Measurements from ENCODE around the gene TRMO.

The TRMO gene

DNA sequence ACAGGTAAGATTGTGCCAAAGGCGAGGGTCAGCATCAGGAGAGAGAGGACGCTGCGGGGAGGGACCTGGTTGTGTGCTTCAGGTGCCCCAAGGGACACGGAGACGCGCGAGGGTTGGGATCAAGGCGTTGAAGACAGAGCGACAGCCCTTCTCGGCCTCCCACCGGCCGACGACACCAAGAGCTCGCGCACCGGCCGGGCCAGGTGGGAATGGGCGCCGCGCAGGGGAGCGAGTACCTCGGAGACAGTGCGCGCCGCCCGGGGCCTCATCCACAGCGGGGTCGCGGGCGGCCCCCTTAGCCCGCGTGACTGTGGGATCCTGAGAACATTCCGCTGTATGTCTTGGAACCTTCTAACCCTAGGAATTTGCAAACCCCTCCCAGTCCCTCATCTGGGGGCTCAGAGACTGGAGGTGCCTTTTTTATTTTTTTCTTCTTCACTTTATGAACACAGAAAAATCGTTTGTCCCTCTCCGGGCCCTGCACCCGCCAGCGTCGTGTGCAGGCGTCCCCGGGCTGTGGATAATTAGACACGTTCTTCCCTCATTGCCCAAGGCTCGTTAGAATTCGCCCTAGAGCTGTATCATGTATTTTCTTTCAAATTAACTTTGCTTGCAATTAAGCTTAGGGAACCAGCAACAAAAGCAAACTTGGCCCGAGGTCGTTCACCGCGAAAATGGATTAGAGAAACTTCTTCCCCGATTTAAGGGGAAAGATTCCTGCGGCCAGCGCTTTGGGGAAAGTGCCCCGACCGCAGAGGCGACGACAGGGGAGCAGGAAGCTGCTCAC is 64.5 kb downstream of the TRMO start:
- DNase-seq = no peak

DNA sequence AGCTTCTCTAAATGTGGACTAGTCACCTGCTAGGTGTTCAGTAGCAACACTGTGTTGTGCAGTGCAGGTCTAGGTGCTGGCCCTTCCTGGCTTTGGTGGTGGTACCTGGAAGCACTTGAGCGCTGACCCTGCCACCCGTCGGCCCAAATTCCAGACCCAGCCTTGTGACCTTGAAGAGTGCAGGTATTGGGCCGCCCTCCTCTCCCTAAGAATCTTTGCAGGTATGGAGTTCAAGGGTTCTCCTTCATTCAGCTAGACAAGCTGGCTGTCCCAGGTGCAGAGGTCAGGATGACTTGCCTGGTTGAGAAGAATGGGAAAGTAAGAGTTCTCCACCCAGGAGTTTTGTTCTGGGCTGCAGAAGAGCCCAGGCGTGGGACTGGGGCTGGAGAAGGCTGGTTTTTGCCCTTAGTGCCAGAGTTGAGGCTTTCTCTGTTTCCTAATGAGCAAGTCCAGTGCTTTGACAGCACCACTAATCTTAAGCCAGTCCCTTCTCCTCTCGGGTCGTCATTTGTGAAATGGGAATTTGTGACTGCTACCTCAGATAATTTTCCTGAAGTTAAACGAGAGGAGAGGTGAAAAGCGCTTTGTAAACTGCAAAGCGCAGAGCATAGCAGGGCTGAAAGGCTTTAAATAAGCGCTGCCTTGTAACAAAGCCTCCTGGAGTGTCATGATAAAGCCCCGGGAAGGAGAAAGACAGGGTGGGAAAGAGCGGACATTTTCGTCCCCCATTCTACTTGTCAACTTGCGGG is 65.3 kb downstream of the TRMO start:
- no peak for DNase-seq

DNA sequence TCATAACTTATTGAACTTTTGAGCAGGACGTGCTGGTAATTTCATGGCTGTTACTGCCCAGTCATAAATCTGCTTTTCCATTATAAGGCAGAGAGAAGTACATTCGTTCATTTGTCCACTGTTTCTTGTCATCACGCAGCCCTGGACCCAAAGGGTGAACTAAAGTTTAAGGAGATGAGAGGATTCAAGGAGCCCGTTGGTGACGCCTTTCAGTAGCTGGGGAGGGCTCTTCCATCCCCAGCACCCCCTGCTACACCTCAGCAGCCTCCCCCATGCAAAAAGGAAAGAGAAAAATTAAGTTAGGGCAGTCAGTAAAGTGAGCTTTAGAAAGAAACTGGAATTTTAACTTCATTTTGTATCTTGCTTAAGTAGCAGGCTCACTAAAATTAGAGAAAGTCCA is 66.4 kb downstream of the TRMO start:
- no peak for DNase-seq

DNA sequence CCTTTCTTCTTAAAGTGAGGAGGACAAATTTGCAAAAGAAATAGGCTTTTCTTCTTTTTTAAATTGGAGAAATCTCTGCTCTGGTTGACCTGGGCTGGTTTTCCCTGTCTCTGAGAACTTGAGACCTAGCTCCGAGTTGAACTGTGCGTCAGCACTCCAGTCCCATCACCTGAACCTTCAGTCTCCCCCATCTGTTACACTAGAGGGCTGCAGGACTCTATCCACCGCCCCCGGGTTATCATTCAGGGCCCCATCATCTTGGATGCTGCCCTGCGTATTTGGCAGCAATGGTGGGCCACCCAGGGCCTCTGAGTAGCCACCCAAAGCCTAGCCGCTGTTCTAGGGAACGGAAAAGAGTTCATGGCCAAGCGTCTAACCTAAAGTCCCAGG is 66.8 kb downstream of the TRMO start:
- no peak for DNase-seq

DNA sequence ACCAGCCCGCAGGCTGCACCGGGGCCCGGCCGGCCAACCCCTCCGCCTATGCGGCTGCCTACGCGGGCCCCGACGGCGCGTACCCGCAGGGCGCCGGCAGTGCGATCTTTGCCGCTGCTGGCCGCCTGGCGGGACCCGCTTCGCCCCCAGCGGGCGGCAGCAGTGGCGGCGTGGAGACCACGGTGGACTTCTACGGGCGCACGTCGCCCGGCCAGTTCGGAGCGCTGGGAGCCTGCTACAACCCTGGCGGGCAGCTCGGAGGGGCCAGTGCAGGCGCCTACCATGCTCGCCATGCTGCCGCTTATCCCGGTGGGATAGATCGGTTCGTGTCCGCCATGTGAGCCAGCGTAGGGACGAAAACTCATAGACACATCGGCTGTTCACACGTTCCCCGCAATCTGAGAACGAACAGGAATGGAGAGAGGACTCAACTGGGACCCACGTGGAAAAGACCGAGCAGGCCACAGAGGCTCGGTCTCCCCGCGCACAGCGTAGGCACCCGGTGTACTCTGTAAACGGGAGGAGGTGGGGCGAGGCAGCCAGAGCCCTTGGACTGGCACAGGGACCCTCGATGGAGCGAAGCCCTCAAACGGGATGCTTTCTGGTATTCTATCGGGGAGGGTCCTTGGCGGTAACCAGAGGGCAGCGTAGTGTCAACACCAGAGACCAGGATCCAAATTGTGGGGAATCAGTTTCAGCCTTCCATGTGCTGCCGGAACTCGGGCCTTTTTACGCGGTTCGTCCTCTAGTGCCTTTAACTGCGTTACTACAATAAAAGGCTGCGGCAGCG is 67.4 kb downstream of the TRMO start:
- DNase-seq = no peak

Data from NCI-H2081 (cell line).